Hepatocyte (in vitro differentiated cells): Measurements from ENCODE around the gene PTN.

Source experiments
- CTCF ChIP-seq: fragments of 200-600 bp; sonication (generic); IDR thresholded peaks from 2 replicates; pipeline ENCODE4 v1.5.1; 2016; ENCODE audit warnings: antibody characterized with exemption, mild to moderate bottlenecking; ENCODE audit not compliant: poor library complexity
- EZH2 ChIP-seq: fragments of 200-600 bp; sonication (generic); IDR thresholded peaks from 2 replicates; pipeline ENCODE4 v1.6.1; 2016; ENCODE audit warnings: antibody characterized with exemption, mild to moderate bottlenecking, borderline replicate concordance

DNA sequence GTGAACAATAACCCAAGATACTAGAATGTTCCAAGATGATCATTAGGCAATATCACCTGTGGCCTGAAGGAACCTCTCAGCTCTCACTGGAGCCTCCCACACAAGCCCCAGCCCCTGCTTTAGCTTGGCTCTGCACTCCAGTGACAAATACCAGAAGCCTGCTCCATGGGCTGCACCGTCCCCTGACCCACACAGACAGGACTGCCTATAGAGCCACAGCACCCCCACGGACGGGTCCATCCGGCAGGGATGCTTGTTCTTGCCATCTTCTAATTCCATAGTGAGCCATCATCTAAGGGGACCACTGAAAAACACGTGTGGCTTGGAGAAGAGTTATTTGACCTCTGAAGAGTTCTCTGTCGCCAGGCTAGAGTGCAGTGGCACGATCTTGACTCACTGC lies 100.9 kb downstream of the PTN start:
- TF ChIP-seq CTCF (no peak), EZH2 (no peak)
